K562 treated with DMSO at 1 percent for 4 hours (cell line): ENCODE measurements around the gene OLFM4. TPM values are rescaled to one million over a fixed set of nuclear protein-coding genes. Genes with fewer than 3 reads are reported as not detected.

Experiments used
- total RNA-seq: library from RNA; unstranded; fragments of 300-600 nt; gene quantifications from 2 replicates; pipeline ENCODE4 v1.2.3, GENCODE V29; 2022; ENCODE audit not compliant: insufficient read depth

Gene OLFM4
- not detected in 2 replicates for total RNA-seq

GRCh38 chr13:53028637-53029203 is at the start of gene OLFM4:
Gene OLFM4, plus strand, starts transcription at chr13:53028813. Its CDS starts 24 bp downstream, at chr13:53028837.

Other genes with a start within 250 kb of the OLFM4 start
- not detected in 2 replicates for gene PCDH8, start 180.2 kb upstream of the OLFM4 start, total RNA-seq